Measurements from ENCODE around the gene RPS24.
"Not testable (repeated sequence)": the region's sequence is repeated elsewhere in the genome, so short reads cannot be mapped to it uniquely, and the experiment has no call there.

Gene RPS24

DNA sequence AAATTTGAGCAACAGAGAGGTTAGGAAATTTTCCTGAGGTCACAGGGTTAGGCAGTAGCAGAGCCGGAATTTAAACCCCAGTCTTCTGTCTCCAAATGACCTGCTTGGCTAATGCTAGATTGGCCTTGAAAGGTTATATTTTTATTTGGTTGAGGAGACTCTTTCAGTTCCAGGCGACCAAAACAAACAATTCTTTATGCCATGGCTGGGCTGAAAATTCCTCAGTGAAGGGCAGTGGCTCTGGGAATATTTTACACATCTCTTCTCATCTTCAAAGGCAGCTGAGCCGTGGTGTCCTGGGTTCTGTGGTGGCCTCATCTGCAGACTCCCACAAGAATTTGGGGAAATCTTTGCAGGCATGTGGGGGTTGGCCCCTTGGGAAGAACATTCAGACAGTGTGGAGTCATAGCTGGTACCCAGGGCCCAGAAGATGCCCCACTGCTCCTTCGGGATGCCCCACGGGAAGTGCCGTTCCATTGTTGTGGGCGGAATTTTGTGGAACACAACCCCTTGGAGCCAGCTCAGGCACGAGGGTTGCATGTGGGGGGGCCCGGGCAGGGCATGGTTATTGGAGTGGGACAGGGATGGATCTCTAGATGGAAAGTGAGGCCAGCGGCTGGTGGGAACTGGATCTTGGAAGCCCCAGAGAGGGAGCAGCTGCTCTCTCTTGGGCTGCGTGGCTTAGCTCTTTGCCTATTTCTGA is 33.2 kb downstream of the RPS24 start:
- Histone ChIP-seq H3K36me3 (ENCODE audit: low read length) (no peaks in the 10 kb centered on the region), H3K9me3 (ENCODE audit: insufficient read depth, low read length) (no peaks in the 10 kb centered on the region), H3K27me3 (ENCODE audit: low read length) (no peaks in the 10 kb centered on the region), H3K9ac (ENCODE audit: low read length) (no peak overlapping the region), H3K27ac (ENCODE audit: low read depth, low read length) (no peak overlapping the region), H3K4me3 (ENCODE audit: insufficient read depth, low read length, poor library complexity, severe bottlenecking) (no peak overlapping the region), H3F3A (ENCODE audit: insufficient read depth) (no peaks in the 10 kb centered on the region), H3K9me2 (replicated peaks; ENCODE audit: insufficient read depth, low read length) (no peaks in the 10 kb centered on the region), H3K4me2 (ENCODE audit: low read depth, low read length, poor library complexity, severe bottlenecking) (no peak overlapping the region), H2AFZ (ENCODE audit: low read depth, low read length, severe bottlenecking) (no peak overlapping the region), H3K79me2 (ENCODE audit: insufficient read depth, low read length) (no peaks in the 10 kb centered on the region), H4K20me1 (ENCODE audit: low read depth, low read length) (no peaks in the 10 kb centered on the region)
- TF ChIP-seq, protein P1, sequence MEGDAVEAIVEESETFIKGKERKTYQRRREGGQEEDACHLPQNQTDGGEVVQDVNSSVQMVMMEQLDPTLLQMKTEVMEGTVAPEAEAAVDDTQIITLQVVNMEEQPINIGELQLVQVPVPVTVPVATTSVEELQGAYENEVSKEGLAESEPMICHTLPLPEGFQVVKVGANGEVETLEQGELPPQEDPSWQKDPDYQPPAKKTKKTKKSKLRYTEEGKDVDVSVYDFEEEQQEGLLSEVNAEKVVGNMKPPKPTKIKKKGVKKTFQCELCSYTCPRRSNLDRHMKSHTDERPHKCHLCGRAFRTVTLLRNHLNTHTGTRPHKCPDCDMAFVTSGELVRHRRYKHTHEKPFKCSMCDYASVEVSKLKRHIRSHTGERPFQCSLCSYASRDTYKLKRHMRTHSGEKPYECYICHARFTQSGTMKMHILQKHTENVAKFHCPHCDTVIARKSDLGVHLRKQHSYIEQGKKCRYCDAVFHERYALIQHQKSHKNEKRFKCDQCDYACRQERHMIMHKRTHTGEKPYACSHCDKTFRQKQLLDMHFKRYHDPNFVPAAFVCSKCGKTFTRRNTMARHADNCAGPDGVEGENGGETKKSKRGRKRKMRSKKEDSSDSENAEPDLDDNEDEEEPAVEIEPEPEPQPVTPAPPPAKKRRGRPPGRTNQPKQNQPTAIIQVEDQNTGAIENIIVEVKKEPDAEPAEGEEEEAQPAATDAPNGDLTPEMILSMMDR (IDR thresholded peaks at IDR 0.05; ENCODE audit: insufficient read depth, low read length, poor library complexity, severe bottlenecking): no peak
- TF ChIP-seq EZH2phosphoT487 (conservative IDR thresholded peaks at IDR 0.05; ENCODE audit: low read length): no peak

DNA sequence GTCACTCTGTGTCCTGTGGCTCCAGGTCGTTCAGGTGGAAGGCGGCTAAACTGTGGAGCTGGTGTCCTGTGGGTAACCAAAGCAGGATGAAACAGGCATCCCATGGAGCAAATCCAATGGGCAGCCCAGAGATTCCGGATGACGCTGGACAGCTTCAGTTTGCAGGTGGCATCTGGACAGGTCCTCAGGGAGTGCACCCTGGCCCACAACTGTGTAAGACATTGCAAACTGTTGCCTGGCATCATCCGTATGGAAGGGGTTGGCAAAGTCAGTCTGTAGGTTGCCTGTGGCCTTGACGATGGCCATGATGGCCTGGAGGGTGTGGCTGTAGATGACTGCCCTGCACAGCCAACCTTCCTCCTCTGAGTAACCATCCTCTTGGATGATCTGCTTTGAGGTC is 35.5 kb downstream of the RPS24 start:
- Histone ChIP-seq H3K4me3 (ENCODE audit: insufficient read depth, low read length, poor library complexity, severe bottlenecking) (no peak overlapping the region), H3K27me3 (ENCODE audit: low read length) (no peaks in the 10 kb centered on the region), H3K79me2 (ENCODE audit: insufficient read depth, low read length) (no peaks in the 10 kb centered on the region), H3K9ac (ENCODE audit: low read length) (no peak overlapping the region), H3K36me3 (ENCODE audit: low read length) (no peaks in the 10 kb centered on the region), H3K4me2 (ENCODE audit: low read depth, low read length, poor library complexity, severe bottlenecking) (no peak overlapping the region), H2AFZ (ENCODE audit: low read depth, low read length, severe bottlenecking) (no peak overlapping the region), H3K27ac (ENCODE audit: low read depth, low read length) (no peak overlapping the region), H3F3A (ENCODE audit: insufficient read depth) (no peaks in the 10 kb centered on the region), H3K9me3 (ENCODE audit: insufficient read depth, low read length) (no peaks in the 10 kb centered on the region), H4K20me1 (ENCODE audit: low read depth, low read length) (no peaks in the 10 kb centered on the region), H3K9me2 (replicated peaks; ENCODE audit: insufficient read depth, low read length) (no peaks in the 10 kb centered on the region)
- TF ChIP-seq, protein P1 (IDR thresholded peaks at IDR 0.05; ENCODE audit: insufficient read depth, low read length, poor library complexity, severe bottlenecking): no peak
- no peak for TF ChIP-seq EZH2phosphoT487 (conservative IDR thresholded peaks at IDR 0.05; ENCODE audit: low read length)

DNA sequence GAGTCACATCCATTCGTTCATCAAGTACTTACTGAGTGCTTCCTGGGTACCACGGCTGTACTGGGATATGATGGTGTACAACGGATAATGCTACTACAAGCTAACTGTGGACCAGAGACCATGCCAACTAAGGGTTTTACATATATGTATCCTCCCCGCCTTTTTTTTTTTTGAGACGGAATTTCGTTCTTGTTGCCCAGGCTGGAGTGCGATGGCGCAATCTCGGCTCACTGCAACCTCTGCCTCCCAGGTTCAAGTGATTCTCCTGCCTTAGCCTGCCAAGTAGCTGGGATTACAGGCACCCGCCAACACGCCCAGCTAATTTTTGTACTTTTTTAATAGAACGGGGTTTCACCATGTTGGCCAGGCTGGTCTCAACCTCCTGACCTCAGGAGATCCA is 36.4 kb downstream of the RPS24 start:
- H3K9ac ChIP-seq (ENCODE audit: low read length); H3K27ac ChIP-seq (ENCODE audit: low read depth, low read length); H3K27me3 ChIP-seq (ENCODE audit: low read length); H3K9me3 ChIP-seq (ENCODE audit: insufficient read depth, low read length); H3K79me2 ChIP-seq (ENCODE audit: insufficient read depth, low read length); H3K4me3 ChIP-seq (ENCODE audit: insufficient read depth, low read length, poor library complexity, severe bottlenecking); H3K9me2 ChIP-seq (replicated peaks; ENCODE audit: insufficient read depth, low read length); H3K4me2 ChIP-seq (ENCODE audit: low read depth, low read length, poor library complexity, severe bottlenecking); H4K20me1 ChIP-seq (ENCODE audit: low read depth, low read length); H3K36me3 ChIP-seq (ENCODE audit: low read length); H3F3A ChIP-seq (ENCODE audit: insufficient read depth); H2AFZ ChIP-seq (ENCODE audit: low read depth, low read length, severe bottlenecking): not testable (repeated sequence)

DNA sequence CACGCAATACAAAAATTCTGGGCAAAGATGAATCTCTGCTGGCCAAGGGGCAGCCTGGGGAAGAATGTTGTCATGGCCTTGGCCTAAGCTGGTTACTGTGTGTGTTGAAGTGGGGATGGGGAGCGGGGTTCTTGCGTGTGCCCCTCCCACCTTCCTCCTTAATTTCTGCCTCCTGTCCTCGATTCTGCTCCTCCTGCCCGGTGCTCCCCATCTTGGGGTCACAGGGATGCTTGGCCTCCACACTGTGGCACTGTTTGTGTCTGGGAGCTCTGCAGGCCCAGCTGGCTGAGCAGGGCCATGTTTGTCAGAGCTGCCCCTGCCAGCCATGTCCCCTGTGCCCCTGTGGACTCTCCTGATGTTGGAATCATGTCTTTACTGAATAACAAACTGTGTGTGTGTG is 37.1 kb downstream of the RPS24 start:
- no peaks in the 10 kb centered on the region for H3K9me3 ChIP-seq (ENCODE audit: insufficient read depth, low read length)
- no peaks in the 10 kb centered on the region for H3K79me2 ChIP-seq (ENCODE audit: insufficient read depth, low read length)
- no peaks in the 10 kb centered on the region for H3K9me2 ChIP-seq (replicated peaks; ENCODE audit: insufficient read depth, low read length)
- TF ChIP-seq EZH2phosphoT487 (conservative IDR thresholded peaks at IDR 0.05; ENCODE audit: low read length): no peak
- TF ChIP-seq, protein P1 (IDR thresholded peaks at IDR 0.05; ENCODE audit: insufficient read depth, low read length, poor library complexity, severe bottlenecking): no peak
- H3K27ac ChIP-seq (ENCODE audit: low read depth, low read length): no peak overlapping the region
- no peaks in the 10 kb centered on the region for H3K36me3 ChIP-seq (ENCODE audit: low read length)
- H3K9ac ChIP-seq (ENCODE audit: low read length): no peak overlapping the region
- no peaks in the 10 kb centered on the region for H3K27me3 ChIP-seq (ENCODE audit: low read length)
- H3F3A ChIP-seq (ENCODE audit: insufficient read depth): no peaks in the 10 kb centered on the region
- H4K20me1 ChIP-seq (ENCODE audit: low read depth, low read length): no peaks in the 10 kb centered on the region
- H3K4me3 ChIP-seq (ENCODE audit: insufficient read depth, low read length, poor library complexity, severe bottlenecking): no peak overlapping the region
- H3K4me2 ChIP-seq (ENCODE audit: low read depth, low read length, poor library complexity, severe bottlenecking): no peak overlapping the region
- H2AFZ ChIP-seq (ENCODE audit: low read depth, low read length, severe bottlenecking): no peak overlapping the region
